Stromal cell of bone marrow (primary cell): ENCODE data around the gene CDH13.

Source experiments
- DNase-seq: peaks from one replicate; pipeline ENCODE4 v3.0.0-alpha.2; 2012; ENCODE audit warnings: low read depth

CDH13 gene

GRCh38 chr16:82699260-82699659, 72.5 kb downstream of the CDH13 start:
- DNase-seq = no peak

GRCh38 chr16:82699711-82700495, 73.1 kb downstream of the CDH13 start:
- DNase-seq = peak; percentile 78

GRCh38 chr16:82700541-82701235, 73.9 kb downstream of the CDH13 start:
- no peak for DNase-seq

GRCh38 chr16:82701442-82701955, 74.7 kb downstream of the CDH13 start:
- DNase-seq = no peak

GRCh38 chr16:82703161-82703560, 76.4 kb downstream of the CDH13 start:
- DNase-seq = no peak

GRCh38 chr16:82703871-82704768, 77.4 kb downstream of the CDH13 start:
- DNase-seq = no peak

- DNase-seq = no peak
Measured at GRCh38 chr16:82709987-82710386, 83.2 kb downstream of the CDH13 start.

- DNase-seq = no peak
Measured at GRCh38 chr16:82713778-82714177, 87.0 kb downstream of the CDH13 start.

GRCh38 chr16:82715160-82715559, 88.4 kb downstream of the CDH13 start:
- no peak for DNase-seq

GRCh38 chr16:82715833-82716232, 89.1 kb downstream of the CDH13 start:
- DNase-seq = no peak

- no peak for DNase-seq
Measured at GRCh38 chr16:82716361-82716855, 89.6 kb downstream of the CDH13 start.

- DNase-seq = no peak
Measured at GRCh38 chr16:82720414-82720813, 93.6 kb downstream of the CDH13 start.

GRCh38 chr16:82726306-82726705, 99.5 kb downstream of the CDH13 start:
- no peak for DNase-seq

- DNase-seq = no peak
Measured at GRCh38 chr16:82728901-82729300, 102.1 kb downstream of the CDH13 start.

GRCh38 chr16:82730901-82731300, 104.1 kb downstream of the CDH13 start:
- no peak for DNase-seq

GRCh38 chr16:82732461-82732860, 105.7 kb downstream of the CDH13 start:
- DNase-seq = no peak

- DNase-seq = no peak
Measured at GRCh38 chr16:82735186-82735585, 108.4 kb downstream of the CDH13 start.

GRCh38 chr16:82735673-82736091, 108.9 kb downstream of the CDH13 start:
- DNase-seq = peak; percentile 18

- DNase-seq = no peak
Measured at GRCh38 chr16:82736224-82736623, 109.5 kb downstream of the CDH13 start.

- no peak for DNase-seq
Measured at GRCh38 chr16:82738699-82739098, 111.9 kb downstream of the CDH13 start.

GRCh38 chr16:82741073-82741615, 114.4 kb downstream of the CDH13 start:
- no peak for DNase-seq

- DNase-seq = no peak
Measured at GRCh38 chr16:82744958-82745357, 118.2 kb downstream of the CDH13 start.
